Umbilical cord (tissue), 2 donors: Measurements from ENCODE around the gene GJB2. TPM values are rescaled to one million over a fixed set of nuclear protein-coding genes. Genes with fewer than 3 reads are reported as not detected.

Experiments
- DNase-seq: peaks from one replicate; pipeline ENCODE4 v3.0.0-alpha.2; 2015; ENCODE audit warnings: low spot score
- total RNA-seq: library from RNA; depleted of rRNA; stranded (reverse); fragments of >200 nt; gene quantifications from one replicate; pipeline ENCODE4 v1.2.3, GENCODE V29; 2014; ENCODE audit warnings: low replicate concordance; ENCODE audit not compliant: insufficient read depth

The GJB2 gene
- total RNA-seq: 13.0 TPM

- no peak for DNase-seq
Observed at GRCh38 chr13:20192836-20193161, at the start of gene GJB2. Gene GJB2 (minus strand): TSS chr13:20192938. CDS start chr13:20189581, 3,357 bp downstream.

GRCh38 chr13:20241593-20241992, 48.9 kb upstream of the GJB2 start:
- DNase-seq: no peak

- no peak for DNase-seq
Observed at GRCh38 chr13:20239748-20240147, 47.0 kb upstream of the GJB2 start.

- no peak for DNase-seq
Observed at GRCh38 chr13:20232556-20233277, 40.0 kb upstream of the GJB2 start.

GRCh38 chr13:20231839-20232555, 39.3 kb upstream of the GJB2 start, which contains the start of gene GJB6:
Gene GJB6 (minus strand): TSS chr13:20232319. CDS start chr13:20223480, 8,839 bp downstream.
- no peak for DNase-seq

GRCh38 chr13:20230913-20231838, 38.4 kb upstream of the GJB2 start:
- no peak for DNase-seq

- no peak for DNase-seq
Observed at GRCh38 chr13:20227730-20228129, 35.0 kb upstream of the GJB2 start.

GRCh38 chr13:20227288-20227687, 34.5 kb upstream of the GJB2 start:
- no peak for DNase-seq

GRCh38 chr13:20222553-20222952, 29.8 kb upstream of the GJB2 start:
- DNase-seq: no peak

GRCh38 chr13:20221772-20222171, 29.0 kb upstream of the GJB2 start:
- DNase-seq: no peak

GRCh38 chr13:20219577-20219976, 26.8 kb upstream of the GJB2 start:
- no peak for DNase-seq

GRCh38 chr13:20217168-20217567, 24.4 kb upstream of the GJB2 start:
- DNase-seq: no peak

GRCh38 chr13:20209948-20210347, 17.2 kb upstream of the GJB2 start:
- no peak for DNase-seq

GRCh38 chr13:20206698-20207235, 14.0 kb upstream of the GJB2 start:
- no peak for DNase-seq

- no peak for DNase-seq
Observed at GRCh38 chr13:20206065-20206697, 13.4 kb upstream of the GJB2 start.

- no peak for DNase-seq
Observed at GRCh38 chr13:20198781-20199180, 6.0 kb upstream of the GJB2 start.

- peak; percentile 52 for DNase-seq
Observed at GRCh38 chr13:20197361-20197834, 4.7 kb upstream of the GJB2 start.

GRCh38 chr13:20195801-20196200, 3.1 kb upstream of the GJB2 start:
- no peak for DNase-seq

- no peak for DNase-seq
Observed at GRCh38 chr13:20193907-20194631, 1.3 kb upstream of the GJB2 start.

GRCh38 chr13:20193162-20193906, 596 bp upstream of the GJB2 start:
- DNase-seq: no peak
